A549 (cell line): ENCODE data around the gene SNAP25.

Source experiments
- FOSB ChIP-seq: fragments of 250-450 bp; sonication (Bioruptor Pico); IDR thresholded peaks from 2 replicates; pipeline ENCODE4 v1.5.0; 2020; ENCODE audit warnings: mild to moderate bottlenecking, moderate library complexity
- HOXB5 ChIP-seq: fragments of 250-450 bp; sonication (Bioruptor Pico); IDR thresholded peaks from 2 replicates; pipeline ENCODE4 v1.5.0; 2020; ENCODE audit warnings: mild to moderate bottlenecking, moderate library complexity
- JUNB ChIP-seq: fragments of >200 bp; sonication (Bioruptor Twin); formaldehyde crosslinking; IDR thresholded peaks from 2 replicates; pipeline ENCODE4 v1.6.1; 2016
- MAFK ChIP-seq: fragments of 450-650 bp; IDR thresholded peaks from 2 replicates; pipeline ENCODE4 v1.6.1; 2014; ENCODE audit not compliant: partially characterized antibody
- MYC ChIP-seq: IDR thresholded peaks from 2 replicates; pipeline ENCODE4 v1.6.1; 2012; ENCODE audit warnings: mild to moderate bottlenecking, inconsistent platforms, low read length, improper control_type of control experiment, borderline replicate concordance
- NFE2L2 ChIP-seq: fragments of 150-350 bp; conservative IDR thresholded peaks from 2 replicates; pipeline ENCODE4 v1.6.1; 2014; ENCODE audit warnings: low read length
- POLR2A ChIP-seq: IDR thresholded peaks from 2 replicates; pipeline ENCODE4 v1.6.1; 2012; ENCODE audit warnings: mild to moderate bottlenecking, low read length
- RAD21 ChIP-seq, 2 experiments: fragments of >200 bp in 1 of 2; sonication (Bioruptor Twin) in 1 of 2; formaldehyde crosslinking in 1 of 2; IDR thresholded peaks in 1 of 2; conservative IDR thresholded peaks in 1 of 2; 2 replicates in 1 of 2; 3 replicates in 1 of 2; pipeline ENCODE4 v1.6.1; 2012 to 2018; ENCODE audit warnings: inconsistent platforms in 1 of 2
- RNF2 ChIP-seq: fragments of 200-600 bp; sonication (generic); IDR thresholded peaks from 2 replicates; pipeline ENCODE4 v1.6.1; 2016; ENCODE audit warnings: low read depth, mild to moderate bottlenecking, antibody characterized with exemption, moderate library complexity, borderline replicate concordance
- ZSCAN20 ChIP-seq: fragments of 250-450 bp; sonication (Bioruptor Pico); IDR thresholded peaks from 2 replicates; pipeline ENCODE4 v1.8.0; 2022; ENCODE audit warnings: mild to moderate bottlenecking, moderate library complexity
- TF ChIP-seq, protein P1 (sequence below): IDR thresholded peaks from 2 replicates; pipeline ENCODE4 v1.6.1; 2012
- TF ChIP-seq, protein P2 (sequence below): fragments of >200 bp; sonication (Bioruptor Twin); formaldehyde crosslinking; IDR thresholded peaks from 3 replicates; pipeline ENCODE4 v1.5.1; 2016

DNA sequence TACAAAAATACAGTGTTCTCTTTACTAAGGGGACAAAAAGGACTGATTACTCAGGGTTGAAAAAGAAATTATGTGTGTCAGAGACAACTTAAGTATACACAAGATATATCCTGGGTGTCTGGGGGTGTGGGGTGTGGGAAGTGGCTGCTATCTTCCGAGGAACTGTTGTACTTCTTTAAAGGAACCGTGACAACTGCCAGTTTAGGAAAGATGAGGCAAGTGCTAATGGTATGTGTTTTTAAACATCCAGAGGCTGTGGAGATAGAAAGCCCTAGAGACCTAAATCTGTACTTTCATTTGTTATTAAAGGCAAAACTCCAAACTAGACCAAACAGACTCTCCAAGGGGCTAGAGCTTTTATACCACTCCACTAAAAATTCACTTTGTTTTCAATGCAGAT, 95.6 kb downstream of the SNAP25 start:
- TF ChIP-seq POLR2A (no peak), NFE2L2 (no peak), FOSB (no peak), RAD21 (conservative IDR thresholded peaks at IDR 0.05 in 1 of 2, IDR thresholded peaks at IDR 0.05 in 1 of 2) (no peak), MYC (no peak), MAFK (no peak), HOXB5 (no peak), JUNB (no peak), ZSCAN20 (no peak), RNF2 (no peak)
- TF ChIP-seq, protein P1, sequence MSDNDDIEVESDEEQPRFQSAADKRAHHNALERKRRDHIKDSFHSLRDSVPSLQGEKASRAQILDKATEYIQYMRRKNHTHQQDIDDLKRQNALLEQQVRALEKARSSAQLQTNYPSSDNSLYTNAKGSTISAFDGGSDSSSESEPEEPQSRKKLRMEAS = no peak
- TF ChIP-seq, protein P2, sequence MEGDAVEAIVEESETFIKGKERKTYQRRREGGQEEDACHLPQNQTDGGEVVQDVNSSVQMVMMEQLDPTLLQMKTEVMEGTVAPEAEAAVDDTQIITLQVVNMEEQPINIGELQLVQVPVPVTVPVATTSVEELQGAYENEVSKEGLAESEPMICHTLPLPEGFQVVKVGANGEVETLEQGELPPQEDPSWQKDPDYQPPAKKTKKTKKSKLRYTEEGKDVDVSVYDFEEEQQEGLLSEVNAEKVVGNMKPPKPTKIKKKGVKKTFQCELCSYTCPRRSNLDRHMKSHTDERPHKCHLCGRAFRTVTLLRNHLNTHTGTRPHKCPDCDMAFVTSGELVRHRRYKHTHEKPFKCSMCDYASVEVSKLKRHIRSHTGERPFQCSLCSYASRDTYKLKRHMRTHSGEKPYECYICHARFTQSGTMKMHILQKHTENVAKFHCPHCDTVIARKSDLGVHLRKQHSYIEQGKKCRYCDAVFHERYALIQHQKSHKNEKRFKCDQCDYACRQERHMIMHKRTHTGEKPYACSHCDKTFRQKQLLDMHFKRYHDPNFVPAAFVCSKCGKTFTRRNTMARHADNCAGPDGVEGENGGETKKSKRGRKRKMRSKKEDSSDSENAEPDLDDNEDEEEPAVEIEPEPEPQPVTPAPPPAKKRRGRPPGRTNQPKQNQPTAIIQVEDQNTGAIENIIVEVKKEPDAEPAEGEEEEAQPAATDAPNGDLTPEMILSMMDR = no peak
